Measurements from ENCODE around the gene GPX2. TPM values are rescaled to one million over a fixed set of nuclear protein-coding genes. Genes with fewer than 3 reads are reported as not detected.

Gene GPX2
- total RNA-seq, 4 donors from 2014 or later: 115 to 286 (median 143) TPM

DNA sequence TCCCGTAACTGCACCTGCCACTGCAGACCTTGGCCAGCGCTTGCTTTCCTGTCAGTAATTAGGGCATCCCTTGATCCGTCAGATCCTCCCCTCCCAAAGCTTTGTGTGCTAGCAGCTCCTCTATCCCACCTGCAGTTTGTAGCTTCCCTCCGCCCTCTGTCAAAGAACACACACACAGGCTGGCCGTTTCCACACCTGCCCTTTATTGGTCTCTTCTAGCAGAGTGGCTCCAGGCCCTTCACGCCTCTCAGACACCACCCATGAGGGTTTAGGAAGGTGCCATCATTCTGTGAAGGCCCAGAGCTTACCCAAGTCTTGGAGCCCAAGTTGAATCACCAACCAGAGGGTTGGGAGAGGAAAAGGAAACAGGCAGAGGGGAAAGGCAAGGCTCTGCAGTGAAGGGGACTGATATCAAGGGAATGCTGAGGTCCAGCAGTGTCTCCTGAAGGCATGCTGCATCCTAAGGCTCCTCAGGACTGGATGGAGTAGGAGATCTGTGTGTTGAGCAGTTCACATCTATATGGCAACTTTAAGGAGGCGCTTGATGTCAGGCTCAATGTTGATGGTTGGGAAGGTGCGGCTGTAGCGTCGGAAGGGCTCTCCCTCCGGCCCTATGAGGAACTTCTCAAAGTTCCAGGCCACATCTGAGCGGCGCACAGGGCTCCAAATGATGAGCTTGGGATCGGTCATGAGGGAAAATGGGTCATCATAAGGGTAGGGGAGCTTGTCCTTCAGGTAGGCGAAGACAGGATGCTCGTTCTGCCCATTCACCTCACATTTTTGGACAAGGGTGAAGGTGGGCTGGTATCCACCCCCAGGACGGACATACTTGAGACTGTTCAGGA is 3.4 kb downstream of the GPX2 start:
- peak in 1 of 3 donors; percentile 56 for DNase-seq
- H3K9me3 ChIP-seq: no peaks in the 10 kb centered on the region
- no peaks in the 10 kb centered on the region for H3K27me3 ChIP-seq
- no peak for TF ChIP-seq POLR2A (IDR thresholded peaks at IDR 0.05)
- TF ChIP-seq, protein P1, sequence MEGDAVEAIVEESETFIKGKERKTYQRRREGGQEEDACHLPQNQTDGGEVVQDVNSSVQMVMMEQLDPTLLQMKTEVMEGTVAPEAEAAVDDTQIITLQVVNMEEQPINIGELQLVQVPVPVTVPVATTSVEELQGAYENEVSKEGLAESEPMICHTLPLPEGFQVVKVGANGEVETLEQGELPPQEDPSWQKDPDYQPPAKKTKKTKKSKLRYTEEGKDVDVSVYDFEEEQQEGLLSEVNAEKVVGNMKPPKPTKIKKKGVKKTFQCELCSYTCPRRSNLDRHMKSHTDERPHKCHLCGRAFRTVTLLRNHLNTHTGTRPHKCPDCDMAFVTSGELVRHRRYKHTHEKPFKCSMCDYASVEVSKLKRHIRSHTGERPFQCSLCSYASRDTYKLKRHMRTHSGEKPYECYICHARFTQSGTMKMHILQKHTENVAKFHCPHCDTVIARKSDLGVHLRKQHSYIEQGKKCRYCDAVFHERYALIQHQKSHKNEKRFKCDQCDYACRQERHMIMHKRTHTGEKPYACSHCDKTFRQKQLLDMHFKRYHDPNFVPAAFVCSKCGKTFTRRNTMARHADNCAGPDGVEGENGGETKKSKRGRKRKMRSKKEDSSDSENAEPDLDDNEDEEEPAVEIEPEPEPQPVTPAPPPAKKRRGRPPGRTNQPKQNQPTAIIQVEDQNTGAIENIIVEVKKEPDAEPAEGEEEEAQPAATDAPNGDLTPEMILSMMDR (IDR thresholded peaks at IDR 0.05): no peak
- H3K27ac ChIP-seq: peak overlapping the region in 2 of 4 donors; percentile 18 to 65
- peaks cover 0 to 37% (median 0%) of the 10 kb centered on the region in 4 donors for H3K4me1 ChIP-seq
- peaks cover 0 to 13% (median 0%) of the 10 kb centered on the region in 3 donors for H3K36me3 ChIP-seq
- H3K4me3 ChIP-seq: peak overlapping the region in 1 of 4 donors; percentile 1

DNA sequence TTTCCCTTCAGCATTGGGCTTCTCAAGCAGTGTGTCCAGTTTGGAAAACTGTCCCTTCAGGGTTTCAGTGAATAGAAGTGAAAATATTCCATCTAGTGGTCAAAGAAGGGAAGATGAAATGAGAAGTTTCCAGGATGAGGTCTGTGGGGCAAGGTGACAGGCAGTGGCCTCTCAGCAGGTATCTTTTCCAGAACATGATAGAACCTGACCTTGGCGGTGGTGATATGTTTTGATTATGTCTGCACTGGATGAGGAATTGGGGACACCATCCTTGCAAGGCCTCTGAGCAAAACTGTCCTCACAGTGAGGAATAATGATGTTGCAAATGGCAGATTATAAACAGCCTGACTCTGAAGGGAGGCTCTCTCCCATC is 4.7 kb downstream of the GPX2 start:
- DNase-seq: no peak
- H3K4me1 ChIP-seq: peaks cover 0 to 26% (median 0%) of the 10 kb centered on the region in 4 donors
- H3K27ac ChIP-seq: peak overlapping the region in 2 of 4 donors; percentile 63 to 65
- no peak overlapping the region for H3K4me3 ChIP-seq
- no peaks in the 10 kb centered on the region for H3K27me3 ChIP-seq
- TF ChIP-seq, protein P1 (IDR thresholded peaks at IDR 0.05): peak in 4 of 6 experiments; percentile 4 to 46 (median 39)
- no peak for TF ChIP-seq POLR2A (IDR thresholded peaks at IDR 0.05)
- no peaks in the 10 kb centered on the region for H3K9me3 ChIP-seq
- peaks cover 0 to 27% (median 0%) of the 10 kb centered on the region in 3 donors for H3K36me3 ChIP-seq

DNA sequence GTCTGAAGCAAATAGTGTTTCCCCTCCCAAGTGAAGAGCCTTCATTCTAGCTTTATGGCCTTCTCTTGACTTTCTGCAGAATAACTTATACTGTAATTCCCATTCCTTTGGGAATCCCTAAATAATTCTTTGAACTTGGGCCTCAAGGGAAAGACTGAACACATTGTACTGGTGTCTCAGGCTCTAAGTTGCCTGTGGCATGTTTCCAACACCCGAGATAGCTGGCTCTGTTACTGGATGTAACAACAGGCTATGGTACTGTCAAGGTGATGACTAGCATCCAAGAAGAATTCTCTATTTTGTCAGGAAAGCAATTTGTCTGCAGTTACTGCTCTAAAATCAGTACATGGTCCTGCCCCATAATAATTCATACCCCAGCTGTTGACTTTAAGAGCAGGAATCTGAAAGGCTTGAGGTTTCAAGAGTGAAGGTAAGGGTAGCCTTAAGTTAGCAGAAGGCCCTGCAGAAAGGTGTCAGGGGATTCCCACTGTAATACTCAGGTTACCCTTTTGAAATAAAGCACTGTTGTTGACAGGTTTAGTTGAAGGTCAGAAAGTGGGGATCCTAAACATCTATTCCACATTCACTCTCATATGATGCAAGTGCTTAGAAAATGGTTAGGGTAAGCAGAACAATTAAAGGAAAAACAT is 5.2 kb downstream of the GPX2 start:
- Histone ChIP-seq H3K27ac (peak overlapping the region in 1 of 4 donors; percentile 65), H3K4me3 (no peak overlapping the region), H3K9me3 (no peaks in the 10 kb centered on the region), H3K27me3 (no peaks in the 10 kb centered on the region), H3K36me3 (peaks cover 0 to 32% (median 0%) of the 10 kb centered on the region in 3 donors), H3K4me1 (peaks cover 0 to 26% (median 0%) of the 10 kb centered on the region in 4 donors)
- DNase-seq: no peak
- no peak for TF ChIP-seq POLR2A (IDR thresholded peaks at IDR 0.05)
- TF ChIP-seq, protein P1 (IDR thresholded peaks at IDR 0.05): no peak

DNA sequence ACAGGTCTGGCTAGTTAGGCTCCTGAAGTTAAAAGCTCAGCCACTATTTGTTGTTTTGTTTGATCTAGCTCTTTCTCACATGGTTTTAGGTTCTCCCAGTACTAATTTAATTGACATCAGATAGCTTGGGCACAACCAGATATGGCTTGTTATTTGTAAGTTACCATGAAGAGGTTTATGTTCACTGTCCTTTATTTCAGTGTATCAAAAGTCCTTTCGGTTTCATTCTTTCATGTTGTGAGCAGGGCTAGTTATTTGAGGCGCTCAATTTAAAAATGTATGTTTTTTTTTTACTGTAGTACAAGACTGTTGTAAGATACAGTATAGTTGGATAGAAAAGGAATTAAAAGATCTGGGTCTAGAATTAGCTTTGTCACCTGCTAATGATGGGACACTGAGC is 7.0 kb downstream of the GPX2 start:
- H3K4me3 ChIP-seq: no peak overlapping the region
- no peak for DNase-seq
- H3K36me3 ChIP-seq: peaks cover 0 to 38% (median 0%) of the 10 kb centered on the region in 3 donors
- H3K27ac ChIP-seq: no peak overlapping the region
- H3K9me3 ChIP-seq: no peaks in the 10 kb centered on the region
- TF ChIP-seq POLR2A (IDR thresholded peaks at IDR 0.05): no peak
- TF ChIP-seq, protein P1 (IDR thresholded peaks at IDR 0.05): no peak
- no peaks in the 10 kb centered on the region for H3K27me3 ChIP-seq
- H3K4me1 ChIP-seq: peaks cover 0 to 36% (median 0%) of the 10 kb centered on the region in 4 donors

DNA sequence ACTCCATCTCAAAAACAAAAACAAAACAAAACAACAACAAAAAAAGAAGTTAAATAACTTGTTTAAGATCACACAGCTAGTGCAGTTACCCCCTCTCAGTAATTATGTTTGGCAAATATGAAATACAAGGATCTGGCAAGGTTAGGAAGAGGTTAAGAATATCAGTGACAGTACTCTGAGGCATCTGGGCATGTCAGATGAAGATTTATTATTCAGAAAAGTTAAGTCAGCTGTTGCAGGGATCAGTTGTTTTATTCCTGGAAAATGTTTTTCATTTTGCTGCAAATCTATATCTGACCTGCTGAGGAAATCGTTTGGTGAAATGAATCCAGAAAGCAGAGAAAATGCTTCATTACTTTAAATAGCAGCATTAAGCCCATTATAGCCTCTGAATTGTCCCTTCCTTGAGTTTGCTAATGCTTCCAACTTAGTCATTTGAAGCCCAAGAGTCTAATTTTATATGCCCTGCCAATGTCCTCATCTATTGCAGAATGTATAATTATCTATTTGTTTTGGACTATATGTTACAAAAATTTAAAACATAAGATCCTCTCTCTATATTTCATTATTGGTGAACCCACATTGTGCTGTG is 8.1 kb downstream of the GPX2 start:
- no peak for DNase-seq
- peaks cover 0 to 41% (median 0%) of the 10 kb centered on the region in 4 donors for H3K4me1 ChIP-seq
- no peaks in the 10 kb centered on the region for H3K9me3 ChIP-seq
- no peak for TF ChIP-seq POLR2A (IDR thresholded peaks at IDR 0.05)
- TF ChIP-seq, protein P1 (IDR thresholded peaks at IDR 0.05): no peak
- H3K36me3 ChIP-seq: peaks cover 0 to 38% (median 0%) of the 10 kb centered on the region in 3 donors
- H3K4me3 ChIP-seq: no peak overlapping the region
- H3K27me3 ChIP-seq: no peaks in the 10 kb centered on the region
- no peak overlapping the region for H3K27ac ChIP-seq

Measured in Peyer's patch (tissue), 4 donors.